Lower lobe of right lung (tissue), 2 donors: ENCODE data around the gene FOXK2. TPM values are rescaled to one million over a fixed set of nuclear protein-coding genes. Genes with fewer than 3 reads are reported as not detected.
"Not testable (repeated sequence)": the region's sequence is repeated elsewhere in the genome, so short reads cannot be mapped to it uniquely, and the experiment has no call there.

ENCODE experiments used
- ATAC-seq, 2 donors: fragments of 200-7000 bp; cut with Tn5 transposase; one replicate each; pipeline ENCODE4 v1.9.1; 2020 to 2022; ENCODE audit warnings: mild to moderate bottlenecking in 2 of 2, moderate library complexity in 2 of 2
- DNase-seq: peaks from one replicate; pipeline ENCODE4 v3.0.0-alpha.2; 2020
- H3K27ac ChIP-seq: fragments of 200-600 bp; one replicate; pipeline ENCODE4 v1.8.0; 2022
- H3K27me3 ChIP-seq: fragments of 200-600 bp; one replicate; pipeline ENCODE4 v1.8.0; 2022; ENCODE audit warnings: low read depth
- H3K36me3 ChIP-seq: fragments of 200-600 bp; one replicate; pipeline ENCODE4 v1.8.0; 2022; ENCODE audit warnings: mild to moderate bottlenecking
- H3K4me1 ChIP-seq: fragments of 200-600 bp; one replicate; pipeline ENCODE4 v1.8.0; 2022
- H3K4me3 ChIP-seq: fragments of 200-600 bp; one replicate; pipeline ENCODE4 v1.8.0; 2022; ENCODE audit warnings: mild to moderate bottlenecking
- H3K9me3 ChIP-seq: fragments of 200-600 bp; one replicate; pipeline ENCODE4 v1.8.0; 2022
- CTCF ChIP-seq: fragments of 200-600 bp; IDR thresholded peaks from one replicate; pipeline ENCODE4 v1.8.0; 2022; ENCODE audit warnings: antibody characterized with exemption, mild to moderate bottlenecking
- intact Hi-C: fragments of 100-400 bp; cut with DNase I; formaldehyde crosslinking; loops from one replicate; pipeline ENCODE4 v1.11.0; 2022
- total RNA-seq: library from RNA; stranded (reverse); fragmentation: NEBNext Ultra II Directional; extraction: Animal tissue kit (Norgen Biotek cat#: 25700); gene quantifications from one replicate; pipeline ENCODE4 v1.2.1, GENCODE V29; 2021
- donor health status: DM: no; HTN: yes; CAD: no; lungs with severe emphysema.

The FOXK2 gene
- total RNA-seq, 1 donor from 2014 or later = 60.1 TPM

GRCh38 chr17:82551779-82552457 lies 32.4 kb downstream of the FOXK2 start:
- peak; percentile 89 for DNase-seq
- Histone ChIP-seq H3K9me3 (no peaks in the 10 kb centered on the region), H3K36me3 (no peaks in the 10 kb centered on the region), H3K27ac (peak overlapping the region; percentile 18), H3K4me3 (no peak overlapping the region), H3K27me3 (no peaks in the 10 kb centered on the region), H3K4me1 (peaks cover 55% of the 10 kb centered on the region)
- intact Hi-C loops = no loop called here
- peak; percentile 82 for TF ChIP-seq CTCF
- peak; percentile 91 to 94 for ATAC-seq

GRCh38 chr17:82552580-82552979 lies 33.0 kb downstream of the FOXK2 start:
- H3K36me3 ChIP-seq = no peaks in the 10 kb centered on the region
- peaks cover 55% of the 10 kb centered on the region for H3K4me1 ChIP-seq
- ATAC-seq (no peak), DNase-seq (no peak)
- H3K27me3 ChIP-seq = no peaks in the 10 kb centered on the region
- H3K9me3 ChIP-seq = no peaks in the 10 kb centered on the region
- H3K4me3 ChIP-seq = no peak overlapping the region
- no peak for TF ChIP-seq CTCF
- H3K27ac ChIP-seq = no peak overlapping the region
- intact Hi-C loops = no loop called here

GRCh38 chr17:82553210-82553930 lies 33.8 kb downstream of the FOXK2 start:
- no peak for ATAC-seq
- no peaks in the 10 kb centered on the region for H3K36me3 ChIP-seq
- no peak for DNase-seq
- intact Hi-C loops = no loop called here
- no peaks in the 10 kb centered on the region for H3K9me3 ChIP-seq
- TF ChIP-seq CTCF = no peak
- no peaks in the 10 kb centered on the region for H3K27me3 ChIP-seq
- H3K4me1 ChIP-seq = peaks cover 48% of the 10 kb centered on the region
- no peak overlapping the region for H3K4me3 ChIP-seq
- no peak overlapping the region for H3K27ac ChIP-seq

- H3K9me3 ChIP-seq, H3K4me3 ChIP-seq, H3K27ac ChIP-seq, ATAC-seq, H3K27me3 ChIP-seq, DNase-seq, intact Hi-C loops, H3K36me3 ChIP-seq: not testable (repeated sequence)
- H3K4me1 ChIP-seq = peaks cover 41% of the 10 kb centered on the region
Measured at GRCh38 chr17:82557510-82557909, 38.0 kb downstream of the FOXK2 start.

- Histone ChIP-seq H3K4me1 (peaks cover 30% of the 10 kb centered on the region), H3K36me3 (peaks cover 6% of the 10 kb centered on the region), H3K27ac (no peak overlapping the region), H3K27me3 (no peaks in the 10 kb centered on the region), H3K4me3 (no peak overlapping the region), H3K9me3 (no peaks in the 10 kb centered on the region)
- intact Hi-C loops = no loop called here
- ATAC-seq = no peak
- no peak for TF ChIP-seq CTCF
- DNase-seq = peak; percentile 11
Measured at GRCh38 chr17:82559566-82560251, 40.2 kb downstream of the FOXK2 start.

GRCh38 chr17:82560252-82560642 lies 40.7 kb downstream of the FOXK2 start:
- peaks cover 29% of the 10 kb centered on the region for H3K4me1 ChIP-seq
- H3K9me3 ChIP-seq = no peaks in the 10 kb centered on the region
- no peak overlapping the region for H3K4me3 ChIP-seq
- intact Hi-C loops = no loop called here
- no peak for TF ChIP-seq CTCF
- DNase-seq = peak; percentile 21
- no peak for ATAC-seq
- no peaks in the 10 kb centered on the region for H3K27me3 ChIP-seq
- H3K27ac ChIP-seq = no peak overlapping the region
- peaks cover 11% of the 10 kb centered on the region for H3K36me3 ChIP-seq
